HepG2 (cell line): ENCODE measurements around the gene THPO. TPM values are rescaled to one million over a fixed set of nuclear protein-coding genes. Genes with fewer than 3 reads are reported as not detected.

Source experiments
- BCLAF1 ChIP-seq: fragments of 450-650 bp; IDR thresholded peaks from 2 replicates; pipeline ENCODE4 v1.6.1; 2017; ENCODE audit warnings: mild to moderate bottlenecking
- CERS6 ChIP-seq: sonication (generic); formaldehyde crosslinking; IDR thresholded peaks from 2 replicates; pipeline ENCODE4 v1.5.0; 2020; ENCODE audit warnings: missing genetic modification reagents
- FOXC1 ChIP-seq: sonication (generic); formaldehyde crosslinking; IDR thresholded peaks from 2 replicates; pipeline ENCODE4 v1.8.0; 2022; ENCODE audit warnings: mild to moderate bottlenecking, missing genetic modification reagents, borderline replicate concordance
- JUND ChIP-seq: sonication (generic); formaldehyde crosslinking; IDR thresholded peaks from 2 replicates; pipeline ENCODE4 v1.8.0; 2022; ENCODE audit warnings: mild to moderate bottlenecking, missing genetic modification reagents
- KLF16 ChIP-seq, 2 experiments: sonication (generic) in 1 of 2; formaldehyde crosslinking in 1 of 2; IDR thresholded peaks; 2 replicates each; pipeline versions ENCODE4 v1.6.1 to v1.8.0; 2016 to 2023; ENCODE audit warnings: missing genetic modification reagents in 2 of 2, missing compliant biosample characterization in 1 of 2
- MXD1 ChIP-seq: sonication (generic); formaldehyde crosslinking; IDR thresholded peaks from 2 replicates; pipeline ENCODE4 v1.4.0; 2020; ENCODE audit warnings: mild to moderate bottlenecking, missing genetic modification reagents
- PBX3 ChIP-seq: sonication (generic); formaldehyde crosslinking; IDR thresholded peaks from 2 replicates; pipeline ENCODE4 v1.8.1; 2023; ENCODE audit warnings: missing genetic modification reagents, inconsistent platforms, borderline replicate concordance
- POGZ ChIP-seq: sonication (generic); formaldehyde crosslinking; IDR thresholded peaks from 2 replicates; pipeline ENCODE4 v1.4.0; 2020; ENCODE audit warnings: mild to moderate bottlenecking, missing genetic modification reagents
- THAP11 ChIP-seq: IDR thresholded peaks from 2 replicates; pipeline ENCODE4 v1.6.1; 2016; ENCODE audit warnings: missing biosample characterization, missing genetic modification reagents
- ZBTB43 ChIP-seq: sonication (generic); formaldehyde crosslinking; conservative IDR thresholded peaks from 2 replicates; pipeline ENCODE4 v1.4.0; 2020; ENCODE audit warnings: missing genetic modification reagents
- ZNF230 ChIP-seq: sonication (generic); formaldehyde crosslinking; IDR thresholded peaks from 2 replicates; pipeline ENCODE4 v1.4.0; 2020; ENCODE audit warnings: mild to moderate bottlenecking, missing genetic modification reagents
- ZNF232 ChIP-seq: sonication (generic); formaldehyde crosslinking; IDR thresholded peaks from 2 replicates; pipeline ENCODE4 v1.4.0; 2020; ENCODE audit warnings: missing genetic modification reagents, borderline replicate concordance
- ZNF274 ChIP-seq: sonication (generic); formaldehyde crosslinking; IDR thresholded peaks from 2 replicates; pipeline ENCODE4 v1.5.1; 2020; ENCODE audit warnings: mild to moderate bottlenecking, missing genetic modification reagents
- ZNF484 ChIP-seq: sonication (generic); formaldehyde crosslinking; IDR thresholded peaks from 2 replicates; pipeline ENCODE4 v1.5.1; 2020; ENCODE audit warnings: mild to moderate bottlenecking, low read depth, missing genetic modification reagents, borderline replicate concordance
- ZNF543 ChIP-seq: sonication (generic); formaldehyde crosslinking; IDR thresholded peaks from 2 replicates; pipeline ENCODE4 v1.4.0; 2020; ENCODE audit warnings: mild to moderate bottlenecking, missing genetic modification reagents
- ZNF891 ChIP-seq: sonication (generic); formaldehyde crosslinking; IDR thresholded peaks from 2 replicates; pipeline ENCODE4 v1.5.0; 2020; ENCODE audit warnings: mild to moderate bottlenecking, missing genetic modification reagents
- ZSCAN21 ChIP-seq: sonication (generic); formaldehyde crosslinking; IDR thresholded peaks from 2 replicates; pipeline ENCODE4 v1.8.0; 2022; ENCODE audit warnings: mild to moderate bottlenecking, missing genetic modification reagents, moderate library complexity, borderline replicate concordance
- polyA plus RNA-seq, 8 experiments: library from polyadenylated mRNA; depleted of rRNA in 3 of 8; stranded (reverse) in 7 of 8; unstranded in 1 of 8; fragments of >200 nt; fragmentation: Illumina TruSeq in 4 of 8; extraction: Trizol in 4 of 8; gene quantifications; 2 replicates each; pipeline versions ENCODE4 v1.2.1 to v1.2.3, GENCODE V29; 2011 to 2016; ENCODE audit warnings: low read depth in 4 of 8, missing spikeins in 1 of 8, mixed read lengths in 1 of 8; ENCODE audit not compliant: insufficient read depth in 1 of 8
- total RNA-seq, 5 experiments: library from RNA; depleted of rRNA; stranded (reverse); fragments of >200 nt; fragmentation: Illumina TruSeq; extraction: Trizol; gene quantifications; 2 replicates each; pipeline ENCODE4 v1.2.3, GENCODE V29; 2016; ENCODE audit warnings: low read depth in 1 of 5

Gene THPO
- total and polyA plus RNA-seq, 2 of the 13 experiments (the other 11 are each of a cell fraction or from before 2014, with no cell fraction given): 2.8 to 4.8 TPM

- TF ChIP-seq ZNF232 (CRISPR knock-in tag): no peak
- TF ChIP-seq ZBTB43: peak; percentile 56; the same call in 1 of the 2 replicates
- no peak for TF ChIP-seq BCLAF1
- no peak for TF ChIP-seq JUND (CRISPR knock-in tag)
- TF ChIP-seq ZNF543 (CRISPR knock-in tag): 0 out of 2 replicates have a peak, but pooled peaks have one; percentile 84
- TF ChIP-seq KLF16 (CRISPR knock-in tag; IDR thresholded peaks at IDR 0.05): peak in 1 of 2 experiments; percentile 88; a peak in 2 of 4 replicates
- no peak; the same call in 1 of the 2 replicates for TF ChIP-seq PBX3 (CRISPR knock-in tag)
- no peak for TF ChIP-seq CERS6
- peak; percentile 23; the same call in 1 of the 2 replicates for TF ChIP-seq FOXC1 (CRISPR knock-in tag)
- TF ChIP-seq ZSCAN21 (CRISPR knock-in tag): peak; percentile 83
- TF ChIP-seq MXD1 (CRISPR knock-in tag): peak; percentile 70; the same call in 1 of the 2 replicates
- 0 out of 2 replicates have a peak, but pooled peaks have one; percentile 60 for TF ChIP-seq ZNF274 (CRISPR knock-in tag)
- TF ChIP-seq POGZ (CRISPR knock-in tag): peak; percentile 76
- TF ChIP-seq ZNF891 (CRISPR knock-in tag): no peak; the same call in 1 of the 2 replicates
- peak; percentile 90 for TF ChIP-seq THAP11 (CRISPR knock-in tag)
- TF ChIP-seq ZNF230: peak; percentile 87; the same call in 1 of the 2 replicates
- TF ChIP-seq ZNF484 (CRISPR knock-in tag): no peak
These were observed 15.1 kb downstream of the THPO start (continued) for GRCh38 chr3:184362668-184363546.
